HepG2 (cell line): ENCODE data around the gene RRBP1. TPM values are rescaled to one million over a fixed set of nuclear protein-coding genes. Genes with fewer than 3 reads are reported as not detected.
A peak's percentile ranks its signal among the peaks of the same experiment; 100 is the strongest.

Experiments used
- BRCA1 ChIP-seq: sonication (generic); formaldehyde crosslinking; IDR thresholded peaks from 2 replicates; pipeline ENCODE4 v1.4.0; 2020; ENCODE audit warnings: missing genetic modification reagents
- EEA1 ChIP-seq: sonication (generic); formaldehyde crosslinking; IDR thresholded peaks from 2 replicates; pipeline ENCODE4 v1.5.1; 2020; ENCODE audit warnings: mild to moderate bottlenecking, missing genetic modification reagents, borderline replicate concordance
- EHMT2 ChIP-seq: fragments of 200-600 bp; sonication (generic); IDR thresholded peaks from 2 replicates; pipeline ENCODE4 v1.7.0; 2017; ENCODE audit warnings: antibody characterized with exemption, low read depth, low read length, borderline replicate concordance
- FIP1L1 ChIP-seq: fragments of 200-400 bp; formaldehyde crosslinking; IDR thresholded peaks from 2 replicates; pipeline ENCODE4 v1.6.1; 2018; ENCODE audit warnings: low read depth, mild to moderate bottlenecking, low read length, moderate library complexity, borderline replicate concordance; ENCODE audit not compliant: insufficient read depth
- MLXIP ChIP-seq: sonication (generic); formaldehyde crosslinking; IDR thresholded peaks from 2 replicates; pipeline ENCODE4 v1.9.0; 2021; ENCODE audit warnings: missing genetic modification reagents, borderline replicate concordance
- MTERF4 ChIP-seq: sonication (generic); formaldehyde crosslinking; IDR thresholded peaks from 2 replicates; pipeline ENCODE4 v1.8.0; 2023; ENCODE audit warnings: mild to moderate bottlenecking, missing genetic modification reagents
- NCOA2 ChIP-seq: sonication (generic); formaldehyde crosslinking; IDR thresholded peaks from 2 replicates; pipeline ENCODE4 v1.8.0; 2022; ENCODE audit warnings: inconsistent platforms
- NR0B2 ChIP-seq: sonication (generic); formaldehyde crosslinking; IDR thresholded peaks from 2 replicates; pipeline ENCODE4 v1.4.0; 2020; ENCODE audit warnings: mild to moderate bottlenecking, missing genetic modification reagents
- PRPF4 ChIP-seq: fragments of 200-400 bp; formaldehyde crosslinking; IDR thresholded peaks from 2 replicates; pipeline ENCODE4 v1.6.1; 2016; ENCODE audit warnings: low read length, low read depth; ENCODE audit not compliant: poor library complexity, severe bottlenecking
- TBX3 ChIP-seq: fragments of 450-650 bp; IDR thresholded peaks from 2 replicates; pipeline ENCODE4 v1.6.1; 2017; ENCODE audit warnings: antibody characterized with exemption, mild to moderate bottlenecking, inconsistent platforms, borderline replicate concordance
- THAP7 ChIP-seq: sonication (generic); formaldehyde crosslinking; IDR thresholded peaks from 2 replicates; pipeline ENCODE4 v1.8.1; 2023; ENCODE audit warnings: mild to moderate bottlenecking, missing genetic modification reagents
- ZNF160 ChIP-seq: sonication (generic); formaldehyde crosslinking; IDR thresholded peaks from 2 replicates; pipeline ENCODE4 v1.8.0; 2022; ENCODE audit warnings: mild to moderate bottlenecking, inconsistent platforms, missing genetic modification reagents
- ZNF496 ChIP-seq: sonication (generic); formaldehyde crosslinking; IDR thresholded peaks from 2 replicates; pipeline ENCODE4 v1.8.1; 2023; ENCODE audit warnings: mild to moderate bottlenecking, moderate library complexity, missing genetic modification reagents; ENCODE audit not compliant: insufficient replicate concordance
- ZNF572 ChIP-seq: sonication (generic); formaldehyde crosslinking; IDR thresholded peaks from 2 replicates; pipeline ENCODE4 v1.5.1; 2020; ENCODE audit warnings: mild to moderate bottlenecking, missing genetic modification reagents
- ZNF792 ChIP-seq: IDR thresholded peaks from 2 replicates; pipeline ENCODE4 v1.6.1; 2016
- ZNF879 ChIP-seq: sonication (generic); formaldehyde crosslinking; IDR thresholded peaks from 2 replicates; pipeline ENCODE4 v1.8.1; 2023; ENCODE audit warnings: missing genetic modification reagents
- ZSCAN12 ChIP-seq: sonication (generic); formaldehyde crosslinking; IDR thresholded peaks from 2 replicates; pipeline ENCODE4 v1.9.0; 2021; ENCODE audit warnings: mild to moderate bottlenecking, missing genetic modification reagents
- ZZZ3 ChIP-seq: sonication (generic); formaldehyde crosslinking; IDR thresholded peaks from 2 replicates; pipeline ENCODE4 v1.4.0; 2020; ENCODE audit warnings: missing genetic modification reagents, mild to moderate bottlenecking, borderline replicate concordance
- polyA plus RNA-seq, 8 experiments: library from polyadenylated mRNA; depleted of rRNA in 3 of 8; stranded (reverse) in 7 of 8; unstranded in 1 of 8; fragments of >200 nt; fragmentation: Illumina TruSeq in 4 of 8; extraction: Trizol in 4 of 8; gene quantifications; 2 replicates each; pipeline versions ENCODE4 v1.2.1 to v1.2.3, GENCODE V29; 2011 to 2016; ENCODE audit warnings: low read depth in 4 of 8, missing spikeins in 1 of 8, mixed read lengths in 1 of 8; ENCODE audit not compliant: insufficient read depth in 1 of 8
- total RNA-seq, 5 experiments: library from RNA; depleted of rRNA; stranded (reverse); fragments of >200 nt; fragmentation: Illumina TruSeq; extraction: Trizol; gene quantifications; 2 replicates each; pipeline ENCODE4 v1.2.3, GENCODE V29; 2016; ENCODE audit warnings: low read depth in 1 of 5
- TF ChIP-seq, protein P1 (sequence below): sonication (generic); formaldehyde crosslinking; IDR thresholded peaks from 2 replicates; pipeline ENCODE4 v1.5.1; 2020; ENCODE audit warnings: mild to moderate bottlenecking, missing genetic modification reagents, moderate library complexity
- TF ChIP-seq, protein P2 (sequence below): sonication (generic); formaldehyde crosslinking; IDR thresholded peaks from 2 replicates; pipeline ENCODE4 v1.5.1; 2020; ENCODE audit warnings: mild to moderate bottlenecking, missing genetic modification reagents, borderline replicate concordance

Gene RRBP1
- total and polyA plus RNA-seq, 2 of the 13 experiments (the other 11 are each of a cell fraction or from before 2014, with no cell fraction given), result 150 to 222 TPM

DNA sequence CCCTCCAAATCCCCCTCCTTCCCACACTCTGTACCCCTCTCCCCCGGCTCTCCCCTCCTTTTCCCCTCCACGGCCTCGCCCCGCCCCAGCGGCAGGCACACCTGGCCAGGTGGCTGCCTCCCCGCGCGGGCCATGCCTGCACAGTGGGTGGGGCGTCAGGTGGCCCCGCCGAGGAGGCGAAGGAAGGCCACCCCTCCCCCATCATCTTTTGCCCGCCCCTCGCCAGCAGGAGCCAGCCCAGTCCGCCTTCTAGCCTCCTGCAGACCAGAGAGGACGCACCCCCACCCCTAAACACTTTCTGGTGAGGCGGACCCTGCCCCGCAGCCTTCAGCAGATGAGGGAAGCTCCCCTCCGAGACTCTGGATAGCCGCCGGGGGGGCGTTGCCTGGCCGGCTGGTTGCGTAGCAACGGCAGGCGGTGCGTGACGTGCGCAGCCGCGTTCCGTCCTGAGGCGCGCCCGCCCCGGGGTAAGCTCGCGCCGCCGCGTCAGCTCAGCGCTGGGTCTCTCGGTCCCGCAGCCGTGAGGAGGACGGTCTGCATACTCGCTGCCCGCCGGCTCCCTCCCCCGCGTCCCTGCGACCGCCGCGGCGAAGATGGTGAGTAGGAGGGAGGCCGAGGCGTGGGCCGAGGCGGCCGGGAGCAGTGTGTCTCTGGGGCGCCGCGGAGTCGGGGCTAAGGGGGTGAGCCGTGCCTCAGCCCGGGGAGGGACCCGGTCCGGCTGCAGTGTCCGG, 112.3 kb downstream of the RRBP1 start, which contains the start of gene DSTN (continued):
- TF ChIP-seq TBX3, result no peak
- TF ChIP-seq ZSCAN12, result no peak
- TF ChIP-seq, protein P1, sequence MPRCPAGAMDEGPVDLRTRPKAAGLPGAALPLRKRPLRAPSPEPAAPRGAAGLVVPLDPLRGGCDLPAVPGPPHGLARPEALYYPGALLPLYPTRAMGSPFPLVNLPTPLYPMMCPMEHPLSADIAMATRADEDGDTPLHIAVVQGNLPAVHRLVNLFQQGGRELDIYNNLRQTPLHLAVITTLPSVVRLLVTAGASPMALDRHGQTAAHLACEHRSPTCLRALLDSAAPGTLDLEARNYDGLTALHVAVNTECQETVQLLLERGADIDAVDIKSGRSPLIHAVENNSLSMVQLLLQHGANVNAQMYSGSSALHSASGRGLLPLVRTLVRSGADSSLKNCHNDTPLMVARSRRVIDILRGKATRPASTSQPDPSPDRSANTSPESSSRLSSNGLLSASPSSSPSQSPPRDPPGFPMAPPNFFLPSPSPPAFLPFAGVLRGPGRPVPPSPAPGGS (CRISPR knock-in tag), result peak; percentile 88
- TF ChIP-seq THAP7 (CRISPR knock-in tag), result peak; percentile 85; the same call in 1 of the 2 replicates
- no peak for TF ChIP-seq ZZZ3 (CRISPR knock-in tag)
- TF ChIP-seq, protein P2, sequence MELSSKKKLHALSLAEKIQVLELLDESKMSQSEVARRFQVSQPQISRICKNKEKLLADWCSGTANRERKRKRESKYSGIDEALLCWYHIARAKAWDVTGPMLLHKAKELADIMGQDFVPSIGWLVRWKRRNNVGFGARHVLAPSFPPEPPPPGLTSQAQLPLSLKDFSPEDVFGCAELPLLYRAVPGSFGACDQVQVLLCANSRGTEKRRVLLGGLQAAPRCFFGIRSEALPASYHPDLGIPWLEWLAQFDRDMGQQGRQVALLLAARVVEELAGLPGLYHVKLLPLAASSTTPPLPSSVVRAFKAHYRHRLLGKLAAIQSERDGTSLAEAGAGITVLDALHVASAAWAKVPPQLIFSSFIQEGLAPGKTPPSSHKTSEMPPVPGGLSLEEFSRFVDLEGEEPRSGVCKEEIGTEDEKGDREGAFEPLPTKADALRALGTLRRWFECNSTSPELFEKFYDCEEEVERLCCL (CRISPR knock-in tag), result 0 out of 2 replicates have a peak, but pooled peaks have one; percentile 59
- peak; percentile 85; the same call in 1 of the 2 replicates for TF ChIP-seq ZNF160 (CRISPR knock-in tag)
- no peak for TF ChIP-seq PRPF4
- TF ChIP-seq ZNF496 (CRISPR knock-in tag), result no peak
- TF ChIP-seq FIP1L1, result 0 out of 2 replicates have a peak, but pooled peaks have one; percentile 75
- no peak for TF ChIP-seq BRCA1 (CRISPR knock-in tag)
- peak; percentile 96 for TF ChIP-seq MTERF4
- no peak for TF ChIP-seq MLXIP (CRISPR knock-in tag)
- 0 out of 2 replicates have a peak, but pooled peaks have one; percentile 33 for TF ChIP-seq ZNF792 (CRISPR knock-in tag)
- TF ChIP-seq EEA1, result peak; percentile 94
- TF ChIP-seq ZNF572 (CRISPR knock-in tag), result peak; percentile 94; the same call in 1 of the 2 replicates
- peak; percentile 61; the same call in 1 of the 2 replicates for TF ChIP-seq ZNF879 (CRISPR knock-in tag)
- no peak for TF ChIP-seq EHMT2
- peak; percentile 80 for TF ChIP-seq NR0B2
- TF ChIP-seq NCOA2 (CRISPR knock-in tag), result no peak
